Panc1 (cell line): ENCODE data around the gene TSPYL4.

Experiments
- CTCF ChIP-seq: fragments of 450-650 bp; IDR thresholded peaks from 2 replicates; pipeline ENCODE4 v1.5.1; 2017; ENCODE audit warnings: mild to moderate bottlenecking
- REST ChIP-seq, 2 experiments: IDR thresholded peaks; 2 replicates each; pipeline ENCODE4 v1.6.1; 2011 to 2012; ENCODE audit warnings: low read depth in 2 of 2, control low read depth in 1 of 2, low read length in 1 of 2, mild to moderate bottlenecking in 1 of 2, moderate library complexity in 1 of 2; ENCODE audit not compliant: insufficient read depth in 1 of 2

GRCh38 chr6:116200619-116201249 is 53.1 kb downstream of the TSPYL4 start:
- TF ChIP-seq CTCF (no peak), REST (IDR thresholded peaks at IDR 0.05; ENCODE audit: insufficient read depth in 1 of 2, low read depth in 2 of 2, low read length in 1 of 2) (no peak)
